HG02938 (cell line): ENCODE results near the gene UNC5A.

ENCODE experiments used
- ATAC-seq: cut with Tn5 transposase; IDR thresholded peaks from one replicate; pipeline ENCODE4 v1.9.1; 2021; ENCODE audit warnings: mild to moderate bottlenecking, moderate library complexity; ENCODE audit not compliant: unreplicated experiment

Gene UNC5A

GRCh38 chr5:176810081-176810597 lies at the start of gene UNC5A:
TSS of gene UNC5A (plus strand) at chr5:176810559. CDS start at chr5:176810751, 192 bp downstream.
- no peak for ATAC-seq

GRCh38 chr5:176761755-176762154 lies 48.6 kb upstream of the UNC5A start:
- ATAC-seq, result no peak

DNA sequence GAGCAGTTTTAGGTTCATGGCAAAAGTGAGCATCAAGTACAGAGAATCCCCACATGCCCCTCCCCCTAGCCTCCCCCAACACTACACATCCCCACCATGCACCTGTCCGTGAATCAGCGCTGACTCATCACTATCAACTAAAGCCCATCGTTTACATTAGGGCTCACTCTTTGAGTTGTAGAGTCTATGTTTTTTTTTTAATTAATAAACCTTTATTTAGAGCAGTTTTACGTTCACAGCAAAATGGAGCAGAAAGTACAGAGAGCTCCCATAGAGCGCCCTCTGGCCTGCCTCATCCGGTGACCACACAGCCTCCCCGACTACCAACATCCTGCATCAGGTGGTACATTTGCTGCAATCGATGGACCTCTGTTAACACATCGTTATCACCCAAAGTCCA lies 47.9 kb upstream of the UNC5A start:
- ATAC-seq, result no peak

DNA sequence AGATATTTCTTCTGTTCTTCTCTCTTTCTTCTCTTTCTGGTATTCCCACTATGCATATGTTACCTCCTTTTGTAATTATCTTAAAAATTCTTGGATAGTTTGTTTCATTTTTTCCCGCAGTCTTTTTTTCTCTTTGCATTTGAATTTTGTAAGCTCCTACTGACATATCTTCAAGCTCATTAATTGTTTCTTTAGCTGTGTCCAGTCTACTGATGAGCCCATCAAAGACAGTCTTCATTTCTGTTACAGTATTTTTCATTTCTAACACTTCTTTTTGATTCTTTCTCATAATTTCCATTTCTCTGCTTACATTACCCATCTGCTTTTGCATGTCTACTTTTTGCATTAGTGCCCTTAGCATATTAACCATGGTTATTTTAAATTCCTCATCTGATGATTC lies 44.7 kb upstream of the UNC5A start:
- no peak for ATAC-seq

DNA sequence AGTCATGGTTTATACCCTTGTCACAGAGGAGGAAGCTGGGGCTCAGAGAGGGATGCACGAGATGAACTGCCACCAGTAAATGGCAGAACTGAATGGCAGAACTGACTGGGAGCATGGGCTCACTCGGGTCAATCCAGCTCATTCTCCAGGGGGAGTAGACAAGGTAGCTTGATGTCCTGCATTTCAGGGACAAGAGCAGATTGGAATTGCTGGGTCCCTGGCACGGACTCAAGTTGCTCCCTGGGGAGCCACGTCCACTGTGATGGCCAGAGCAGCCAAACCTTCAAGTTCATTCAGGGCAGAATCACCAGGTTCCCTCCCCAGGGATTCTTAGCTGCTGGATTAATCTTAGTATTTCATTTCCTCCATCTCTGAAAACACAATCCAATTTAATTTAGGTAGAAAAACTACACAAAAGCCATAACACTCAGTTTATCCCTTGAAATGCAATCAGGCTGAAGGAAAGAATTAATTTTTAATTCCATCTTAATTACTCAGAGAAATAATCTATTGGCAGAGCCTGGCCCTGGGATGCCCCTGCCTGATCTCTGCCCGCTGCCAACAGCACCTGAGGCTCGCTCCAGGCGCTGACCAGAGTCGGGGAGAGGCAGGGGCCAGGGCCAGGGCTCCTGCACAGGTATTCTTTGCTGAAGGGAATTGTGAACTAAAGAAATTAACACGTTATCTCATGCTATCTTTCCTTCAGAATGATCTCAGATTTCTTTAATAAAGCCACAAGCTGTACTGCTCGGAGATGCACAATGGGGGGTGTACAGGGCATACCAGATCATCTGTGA lies 42.0 kb upstream of the UNC5A start:
- ATAC-seq, result no peak

GRCh38 chr5:176769911-176770310 lies 40.4 kb upstream of the UNC5A start:
- ATAC-seq, result no peak

DNA sequence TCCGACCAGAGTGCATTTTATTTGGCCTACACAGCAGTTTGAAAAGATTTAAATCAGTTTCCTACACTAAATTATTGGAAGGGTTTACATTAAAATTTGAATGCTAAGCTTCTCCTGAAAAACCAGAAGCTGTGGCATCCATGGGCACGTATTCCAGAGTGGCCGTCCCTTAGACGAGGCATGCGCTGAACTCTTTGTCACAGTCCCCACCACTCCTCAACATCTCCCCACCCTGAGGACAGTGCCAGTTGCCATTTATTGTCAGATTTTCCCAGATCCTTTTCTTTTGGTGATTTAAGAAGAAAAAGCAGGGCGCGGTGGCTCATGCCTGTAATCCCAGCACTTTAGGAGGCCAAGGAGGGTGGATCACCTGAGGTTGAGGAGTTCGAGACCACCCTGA lies 39.9 kb upstream of the UNC5A start:
- ATAC-seq, result no peak

GRCh38 chr5:176771102-176771845 lies 39.1 kb upstream of the UNC5A start:
- ATAC-seq, result no peak

GRCh38 chr5:176772271-176773210 lies 37.8 kb upstream of the UNC5A start:
- ATAC-seq, result no peak

DNA sequence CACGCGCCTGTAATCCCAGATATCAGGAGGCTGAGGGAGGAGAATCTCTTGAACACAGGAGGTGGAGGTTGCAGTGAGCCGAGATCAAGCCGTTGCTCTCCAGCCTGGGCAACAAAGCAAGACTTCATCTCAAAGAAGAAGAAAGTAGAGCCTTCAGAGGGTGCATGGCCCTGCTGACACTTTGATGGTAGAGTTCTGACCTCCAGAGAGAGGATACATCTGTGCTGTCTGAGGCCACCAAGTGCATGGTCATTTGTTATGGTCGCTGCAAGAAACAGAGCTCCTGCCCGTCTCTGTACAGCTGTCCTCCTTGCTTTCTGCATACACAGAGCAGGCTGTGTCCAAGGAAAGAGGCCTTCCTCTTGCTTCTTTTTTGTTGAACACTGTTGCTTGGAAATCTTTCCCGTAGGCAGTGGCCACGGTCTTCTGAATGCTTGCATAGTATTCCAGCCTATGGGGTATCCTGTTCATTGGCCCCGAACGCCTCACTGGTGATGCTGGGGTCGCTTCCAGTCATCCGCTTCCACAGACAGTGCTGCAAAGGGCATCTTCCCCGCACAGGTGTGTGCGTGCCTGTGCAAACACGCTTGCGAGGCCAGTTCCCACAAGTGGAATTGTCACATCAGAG lies 36.8 kb upstream of the UNC5A start:
- no peak for ATAC-seq

GRCh38 chr5:176774216-176775171 lies 35.9 kb upstream of the UNC5A start:
- ATAC-seq, result no peak

- ATAC-seq, result no peak
These were observed 35.0 kb upstream of the UNC5A start for GRCh38 chr5:176775409-176775808.

GRCh38 chr5:176776141-176776865 lies 34.1 kb upstream of the UNC5A start:
- no peak for ATAC-seq

DNA sequence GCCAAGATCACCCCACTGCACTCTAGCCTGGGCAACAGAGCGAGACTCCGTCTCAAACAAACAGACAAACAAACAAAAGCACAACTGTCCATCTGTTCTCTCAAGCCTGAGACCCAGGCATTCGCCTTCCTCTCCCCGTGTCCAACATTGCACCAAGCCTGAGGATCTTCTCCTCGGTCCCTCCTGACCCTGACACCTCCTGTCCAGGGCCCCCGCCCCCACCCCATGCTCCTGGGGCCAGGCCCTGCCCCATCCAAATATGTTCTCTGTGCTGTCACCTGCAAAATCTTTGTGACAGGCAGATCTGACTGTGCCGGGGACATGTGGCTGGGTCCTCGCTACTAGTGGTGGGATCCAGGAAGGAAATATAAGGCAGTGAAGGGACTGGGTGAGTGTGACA lies 33.4 kb upstream of the UNC5A start:
- ATAC-seq, result no peak

GRCh38 chr5:176778921-176779465 lies 31.4 kb upstream of the UNC5A start:
- ATAC-seq, result no peak

- ATAC-seq, result no peak
These were observed 30.8 kb upstream of the UNC5A start for GRCh38 chr5:176779537-176779936.

- no peak for ATAC-seq
These were observed 29.9 kb upstream of the UNC5A start for GRCh38 chr5:176780176-176781053.

GRCh38 chr5:176781054-176781375 lies 29.3 kb upstream of the UNC5A start:
- no peak for ATAC-seq
